ENCODE results near the gene YY1AP1. TPM values are rescaled to one million over a fixed set of nuclear protein-coding genes. Genes with fewer than 3 reads are reported as not detected.

The YY1AP1 gene
- total RNA-seq, 1 experiment from 2014 or later = 57.5 TPM

DNA sequence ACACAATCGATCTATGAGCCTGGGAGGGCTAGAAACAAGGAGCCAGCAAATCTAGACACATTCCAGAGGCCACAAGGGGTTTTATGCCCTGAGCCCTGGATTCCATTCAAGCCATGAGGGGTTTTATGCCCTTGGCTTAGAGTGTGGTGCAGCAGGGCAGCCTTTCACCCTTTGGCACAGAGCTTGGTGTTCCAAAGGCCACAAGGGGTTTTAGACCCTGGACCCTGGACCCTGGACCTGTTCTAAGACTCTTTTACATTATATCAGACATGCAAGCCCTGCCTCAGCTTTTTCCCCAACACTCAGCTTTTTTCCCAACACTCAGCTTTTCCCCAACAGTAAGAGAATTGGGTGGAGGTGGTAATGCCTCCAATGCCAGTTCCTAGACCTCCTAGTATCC is 65.2 kb downstream of the YY1AP1 start:
- H3K4me2 ChIP-seq (ENCODE audit: insufficient read depth, insufficient read length, low read length) = no peak overlapping the region
- H2BK12ac ChIP-seq (ENCODE audit: insufficient read length, low read depth, low read length) = no peak overlapping the region
- H2BK20ac ChIP-seq (ENCODE audit: low read depth, low read length, poor library complexity, severe bottlenecking) = no peak overlapping the region
- H2BK120ac ChIP-seq (ENCODE audit: low read depth, low read length, poor library complexity, severe bottlenecking) = no peak overlapping the region
- H3K4me1 Mint-ChIP-seq = peaks cover 11 to 12% of the 10 kb centered on the region in 2 experiments
- H3K79me1 ChIP-seq (ENCODE audit: insufficient read depth, low read depth, low read length, poor library complexity, severe bottlenecking) = no peaks in the 10 kb centered on the region
- H3K4ac ChIP-seq (ENCODE audit: low read depth, low read length) = no peak overlapping the region
- WGBS (ENCODE audit: extremely low coverage, insufficient read length, low lambda C conversion rate) = no CpG with 5 or more reads among the region's 1 CpG
- peaks cover 8% of the 10 kb centered on the region for H3K9me3 ChIP-seq (ENCODE audit: control insufficient read depth, low read depth, low read length)
- H4K91ac ChIP-seq (ENCODE audit: insufficient read length, low read depth, low read length) = no peak overlapping the region
- no peak overlapping the region for H3K4me3 Mint-ChIP-seq
- no peaks in the 10 kb centered on the region; the same call in 1 of the 2 replicates for H3K27me3 ChIP-seq (ENCODE audit: insufficient read depth, low read length)
- H2BK5ac ChIP-seq (ENCODE audit: insufficient read length, low read length) = no peak overlapping the region
- peaks cover 19 to 21% of the 10 kb centered on the region in 2 experiments for H3K9me3 Mint-ChIP-seq
- no peaks in the 10 kb centered on the region for H3K79me2 ChIP-seq (ENCODE audit: insufficient read depth, low read length)
- H2AK5ac ChIP-seq (ENCODE audit: insufficient read length, low read length) = no peak overlapping the region
- H2AFZ ChIP-seq (ENCODE audit: low read length) = no peak overlapping the region
- peaks cover 9% of the 10 kb centered on the region for H3K27me3 Mint-ChIP-seq (ENCODE audit: low read depth)
- H3K23ac ChIP-seq (ENCODE audit: insufficient read length, low read depth, low read length) = no peak overlapping the region
- H3K4me1 ChIP-seq (ENCODE audit: insufficient read depth, low read length) = no peaks in the 10 kb centered on the region
- TF ChIP-seq, protein P1, sequence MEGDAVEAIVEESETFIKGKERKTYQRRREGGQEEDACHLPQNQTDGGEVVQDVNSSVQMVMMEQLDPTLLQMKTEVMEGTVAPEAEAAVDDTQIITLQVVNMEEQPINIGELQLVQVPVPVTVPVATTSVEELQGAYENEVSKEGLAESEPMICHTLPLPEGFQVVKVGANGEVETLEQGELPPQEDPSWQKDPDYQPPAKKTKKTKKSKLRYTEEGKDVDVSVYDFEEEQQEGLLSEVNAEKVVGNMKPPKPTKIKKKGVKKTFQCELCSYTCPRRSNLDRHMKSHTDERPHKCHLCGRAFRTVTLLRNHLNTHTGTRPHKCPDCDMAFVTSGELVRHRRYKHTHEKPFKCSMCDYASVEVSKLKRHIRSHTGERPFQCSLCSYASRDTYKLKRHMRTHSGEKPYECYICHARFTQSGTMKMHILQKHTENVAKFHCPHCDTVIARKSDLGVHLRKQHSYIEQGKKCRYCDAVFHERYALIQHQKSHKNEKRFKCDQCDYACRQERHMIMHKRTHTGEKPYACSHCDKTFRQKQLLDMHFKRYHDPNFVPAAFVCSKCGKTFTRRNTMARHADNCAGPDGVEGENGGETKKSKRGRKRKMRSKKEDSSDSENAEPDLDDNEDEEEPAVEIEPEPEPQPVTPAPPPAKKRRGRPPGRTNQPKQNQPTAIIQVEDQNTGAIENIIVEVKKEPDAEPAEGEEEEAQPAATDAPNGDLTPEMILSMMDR (conservative IDR thresholded peaks at IDR 0.05) = no peak
- no peak overlapping the region for H3K27ac ChIP-seq (ENCODE audit: insufficient read length, low read depth, low read length)
- no peak overlapping the region for H3K9ac ChIP-seq (ENCODE audit: extremely low read depth, insufficient read length, low read length)
- H4K5ac ChIP-seq (ENCODE audit: insufficient read length, low read depth, low read length) = no peak overlapping the region
- no peak overlapping the region for H2BK15ac ChIP-seq (ENCODE audit: low read depth, low read length)
- no peaks in the 10 kb centered on the region for H3K23me2 ChIP-seq (ENCODE audit: insufficient read length, low read depth, low read length, poor library complexity, severe bottlenecking)
- H3K36me3 Mint-ChIP-seq (ENCODE audit: insufficient read depth in 1 of 3, low read depth in 3 of 3) = peaks cover 4 to 25% (median 12%) of the 10 kb centered on the region in 3 experiments; a peak in 4 of 7 replicates
- no peak overlapping the region for H3K56ac ChIP-seq (ENCODE audit: insufficient read length, low read depth, low read length)
- H4K20me1 ChIP-seq (ENCODE audit: control insufficient read depth, insufficient read depth, insufficient read length) = no peaks in the 10 kb centered on the region
- no peak for DNase-seq
- H3T11ph ChIP-seq (ENCODE audit: low read length) = no peak overlapping the region
- H3K18ac ChIP-seq (ENCODE audit: insufficient read length, low read depth, low read length) = no peak overlapping the region
- no peak overlapping the region for H3K27ac Mint-ChIP-seq
- no peak overlapping the region for H3K14ac ChIP-seq (ENCODE audit: insufficient read depth, low read length)
- H4K8ac ChIP-seq (replicated peaks; ENCODE audit: insufficient read length, low read depth, low read length) = no peak overlapping the region

Data from H9 (cell line).